ENCODE data around the gene EIF3B. TPM values are rescaled to one million over a fixed set of nuclear protein-coding genes. Genes with fewer than 3 reads are reported as not detected.
A peak's percentile ranks its signal among the peaks of the same experiment; 100 is the strongest.

Gene EIF3B
- total and polyA plus RNA-seq, 4 donors = 27.4 to 98.8 (median 60.8) TPM

DNA sequence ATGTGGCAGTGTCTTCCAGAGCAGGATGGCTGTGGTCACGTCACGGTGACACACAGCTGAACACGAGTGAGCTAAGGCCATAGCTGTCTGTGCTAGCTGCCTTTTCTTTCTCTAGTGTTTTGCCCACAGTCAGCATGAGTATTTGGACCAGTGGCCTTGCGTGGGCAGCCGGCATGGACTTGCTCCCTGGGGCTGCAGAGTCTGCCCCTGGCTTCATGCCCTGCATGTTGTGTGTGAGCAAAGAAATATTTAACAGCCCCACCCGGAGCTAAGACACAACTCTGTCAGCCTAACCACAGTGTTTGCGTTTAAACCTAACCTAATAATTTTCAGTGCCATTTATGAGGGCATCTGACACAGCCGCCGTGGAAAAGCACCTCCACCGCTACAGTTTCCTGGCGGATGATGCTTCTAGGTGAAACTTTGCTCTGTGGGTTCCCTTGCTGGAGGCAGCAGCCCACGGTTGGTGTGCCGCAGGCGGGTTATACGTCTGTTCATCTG lies 63.4 kb downstream of the EIF3B start:
- Histone ChIP-seq H3K36me3 (ENCODE audit: control insufficient read depth in 4 of 4, insufficient read depth in 3 of 4, low read depth in 1 of 4, low read length in 3 of 4) (no peaks in the 10 kb centered on the region), H3K9me3 (ENCODE audit: control insufficient read depth in 4 of 4, low read length in 3 of 4) (no peaks in the 10 kb centered on the region), H3K9ac (ENCODE audit: low read depth in 1 of 2, low read length in 2 of 2) (peak overlapping the region in 1 of 2 donors; percentile 42), H3K4me1 (ENCODE audit: control insufficient read depth in 4 of 4, insufficient read depth in 4 of 4, low read length in 3 of 4) (no peaks in the 10 kb centered on the region), H3K27me3 (ENCODE audit: control insufficient read depth in 4 of 4, insufficient read depth in 4 of 4, low read length in 3 of 4) (no peaks in the 10 kb centered on the region), H3K27ac (ENCODE audit: low read depth in 1 of 2, low read length in 2 of 2) (peak overlapping the region in 1 of 2 donors; percentile 64), H3K4me3 (ENCODE audit: low read depth in 1 of 3, low read length in 3 of 3) (no peak overlapping the region)
- no peak for DNase-seq (ENCODE audit: low spot score)
- TF ChIP-seq HNF4G (IDR thresholded peaks at IDR 0.05) (peak; percentile 9), RXRA (IDR thresholded peaks at IDR 0.05) (peak in 1 of 2 donors; percentile 33), HNF4A (conservative IDR thresholded peaks at IDR 0.05) (peak; percentile 80 to 82), EGR1 (IDR thresholded peaks at IDR 0.05; ENCODE audit: low read depth in 2 of 2) (peak in 1 of 2 donors; percentile 68)
- TF ChIP-seq, protein P1, sequence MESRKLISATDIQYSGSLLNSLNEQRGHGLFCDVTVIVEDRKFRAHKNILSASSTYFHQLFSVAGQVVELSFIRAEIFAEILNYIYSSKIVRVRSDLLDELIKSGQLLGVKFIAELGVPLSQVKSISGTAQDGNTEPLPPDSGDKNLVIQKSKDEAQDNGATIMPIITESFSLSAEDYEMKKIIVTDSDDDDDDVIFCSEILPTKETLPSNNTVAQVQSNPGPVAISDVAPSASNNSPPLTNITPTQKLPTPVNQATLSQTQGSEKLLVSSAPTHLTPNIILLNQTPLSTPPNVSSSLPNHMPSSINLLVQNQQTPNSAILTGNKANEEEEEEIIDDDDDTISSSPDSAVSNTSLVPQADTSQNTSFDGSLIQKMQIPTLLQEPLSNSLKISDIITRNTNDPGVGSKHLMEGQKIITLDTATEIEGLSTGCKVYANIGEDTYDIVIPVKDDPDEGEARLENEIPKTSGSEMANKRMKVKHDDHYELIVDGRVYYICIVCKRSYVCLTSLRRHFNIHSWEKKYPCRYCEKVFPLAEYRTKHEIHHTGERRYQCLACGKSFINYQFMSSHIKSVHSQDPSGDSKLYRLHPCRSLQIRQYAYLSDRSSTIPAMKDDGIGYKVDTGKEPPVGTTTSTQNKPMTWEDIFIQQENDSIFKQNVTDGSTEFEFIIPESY (IDR thresholded peaks at IDR 0.05) = no peak
- WGBS = 47% methylated on average over 15 of the region's 15 CpGs

DNA sequence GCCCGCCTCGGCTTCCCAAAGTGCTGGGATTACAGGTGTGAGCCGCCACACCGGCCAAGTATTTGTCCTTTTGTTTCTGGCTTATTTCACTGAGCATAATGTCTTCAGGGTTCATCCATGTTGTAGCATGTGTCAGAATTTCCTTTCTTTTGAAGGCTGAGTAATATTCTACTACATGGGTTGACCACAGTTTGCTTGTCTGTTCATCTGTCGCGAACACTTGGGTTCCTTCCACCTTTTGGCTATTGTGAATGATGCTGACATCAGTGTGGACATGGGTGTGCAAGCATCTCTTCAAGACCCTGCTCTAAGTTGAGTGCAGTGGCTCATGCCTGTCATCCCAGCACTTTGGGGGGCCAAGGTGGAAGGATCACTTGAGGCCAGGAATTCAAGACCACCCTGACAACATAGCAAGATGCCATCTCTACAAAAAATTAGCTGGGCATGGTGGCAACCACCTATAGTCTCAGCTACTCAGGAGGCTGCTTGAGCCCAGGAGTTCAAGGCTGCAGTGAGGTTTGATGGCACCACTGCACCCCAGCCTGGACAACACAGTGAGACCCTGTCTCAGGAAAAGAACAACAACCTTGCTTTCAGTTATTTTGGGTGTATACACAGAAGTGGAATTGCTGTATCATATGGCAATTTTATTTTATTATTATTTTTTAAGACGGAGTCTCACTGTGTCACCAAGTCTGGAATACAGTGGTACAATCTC lies 65.7 kb downstream of the EIF3B start:
- Histone ChIP-seq H3K27ac (ENCODE audit: low read depth in 1 of 2, low read length in 2 of 2) (no peak overlapping the region), H3K36me3 (ENCODE audit: control insufficient read depth in 4 of 4, insufficient read depth in 3 of 4, low read depth in 1 of 4, low read length in 3 of 4) (no peaks in the 10 kb centered on the region), H3K27me3 (ENCODE audit: control insufficient read depth in 4 of 4, insufficient read depth in 4 of 4, low read length in 3 of 4) (no peaks in the 10 kb centered on the region), H3K9me3 (ENCODE audit: control insufficient read depth in 4 of 4, low read length in 3 of 4) (no peaks in the 10 kb centered on the region), H3K4me1 (ENCODE audit: control insufficient read depth in 4 of 4, insufficient read depth in 4 of 4, low read length in 3 of 4) (no peaks in the 10 kb centered on the region), H3K4me3 (ENCODE audit: low read depth in 1 of 3, low read length in 3 of 3) (no peak overlapping the region), H3K9ac (ENCODE audit: low read depth in 1 of 2, low read length in 2 of 2) (no peak overlapping the region)
- TF ChIP-seq JUND (IDR thresholded peaks at IDR 0.05) = no peak
- TF ChIP-seq NR2F2 (IDR thresholded peaks at IDR 0.05) = no peak
- TF ChIP-seq, protein P2, sequence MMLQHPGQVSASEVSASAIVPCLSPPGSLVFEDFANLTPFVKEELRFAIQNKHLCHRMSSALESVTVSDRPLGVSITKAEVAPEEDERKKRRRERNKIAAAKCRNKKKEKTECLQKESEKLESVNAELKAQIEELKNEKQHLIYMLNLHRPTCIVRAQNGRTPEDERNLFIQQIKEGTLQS (IDR thresholded peaks at IDR 0.05) = no peak
- TF ChIP-seq RXRA (IDR thresholded peaks at IDR 0.05) = no peak
- TF ChIP-seq HNF4A (conservative IDR thresholded peaks at IDR 0.05) = no peak
- no peak for TF ChIP-seq FOXA1 (IDR thresholded peaks at IDR 0.05)
- no peak for TF ChIP-seq SP1 (IDR thresholded peaks at IDR 0.05)
- no peak for TF ChIP-seq GABPA (IDR thresholded peaks at IDR 0.05 in 1 of 2, conservative IDR thresholded peaks at IDR 0.05 in 1 of 2)
- TF ChIP-seq, protein P3, sequence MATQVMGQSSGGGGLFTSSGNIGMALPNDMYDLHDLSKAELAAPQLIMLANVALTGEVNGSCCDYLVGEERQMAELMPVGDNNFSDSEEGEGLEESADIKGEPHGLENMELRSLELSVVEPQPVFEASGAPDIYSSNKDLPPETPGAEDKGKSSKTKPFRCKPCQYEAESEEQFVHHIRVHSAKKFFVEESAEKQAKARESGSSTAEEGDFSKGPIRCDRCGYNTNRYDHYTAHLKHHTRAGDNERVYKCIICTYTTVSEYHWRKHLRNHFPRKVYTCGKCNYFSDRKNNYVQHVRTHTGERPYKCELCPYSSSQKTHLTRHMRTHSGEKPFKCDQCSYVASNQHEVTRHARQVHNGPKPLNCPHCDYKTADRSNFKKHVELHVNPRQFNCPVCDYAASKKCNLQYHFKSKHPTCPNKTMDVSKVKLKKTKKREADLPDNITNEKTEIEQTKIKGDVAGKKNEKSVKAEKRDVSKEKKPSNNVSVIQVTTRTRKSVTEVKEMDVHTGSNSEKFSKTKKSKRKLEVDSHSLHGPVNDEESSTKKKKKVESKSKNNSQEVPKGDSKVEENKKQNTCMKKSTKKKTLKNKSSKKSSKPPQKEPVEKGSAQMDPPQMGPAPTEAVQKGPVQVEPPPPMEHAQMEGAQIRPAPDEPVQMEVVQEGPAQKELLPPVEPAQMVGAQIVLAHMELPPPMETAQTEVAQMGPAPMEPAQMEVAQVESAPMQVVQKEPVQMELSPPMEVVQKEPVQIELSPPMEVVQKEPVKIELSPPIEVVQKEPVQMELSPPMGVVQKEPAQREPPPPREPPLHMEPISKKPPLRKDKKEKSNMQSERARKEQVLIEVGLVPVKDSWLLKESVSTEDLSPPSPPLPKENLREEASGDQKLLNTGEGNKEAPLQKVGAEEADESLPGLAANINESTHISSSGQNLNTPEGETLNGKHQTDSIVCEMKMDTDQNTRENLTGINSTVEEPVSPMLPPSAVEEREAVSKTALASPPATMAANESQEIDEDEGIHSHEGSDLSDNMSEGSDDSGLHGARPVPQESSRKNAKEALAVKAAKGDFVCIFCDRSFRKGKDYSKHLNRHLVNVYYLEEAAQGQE (IDR thresholded peaks at IDR 0.05) = no peak
- TF ChIP-seq TAF1 (conservative IDR thresholded peaks at IDR 0.05) = no peak
- no peak for TF ChIP-seq HNF4G (IDR thresholded peaks at IDR 0.05)
- no peak for TF ChIP-seq RAD21 (IDR thresholded peaks at IDR 0.05)
- TF ChIP-seq YY1 (IDR thresholded peaks at IDR 0.05) = no peak
- TF ChIP-seq, protein P4, sequence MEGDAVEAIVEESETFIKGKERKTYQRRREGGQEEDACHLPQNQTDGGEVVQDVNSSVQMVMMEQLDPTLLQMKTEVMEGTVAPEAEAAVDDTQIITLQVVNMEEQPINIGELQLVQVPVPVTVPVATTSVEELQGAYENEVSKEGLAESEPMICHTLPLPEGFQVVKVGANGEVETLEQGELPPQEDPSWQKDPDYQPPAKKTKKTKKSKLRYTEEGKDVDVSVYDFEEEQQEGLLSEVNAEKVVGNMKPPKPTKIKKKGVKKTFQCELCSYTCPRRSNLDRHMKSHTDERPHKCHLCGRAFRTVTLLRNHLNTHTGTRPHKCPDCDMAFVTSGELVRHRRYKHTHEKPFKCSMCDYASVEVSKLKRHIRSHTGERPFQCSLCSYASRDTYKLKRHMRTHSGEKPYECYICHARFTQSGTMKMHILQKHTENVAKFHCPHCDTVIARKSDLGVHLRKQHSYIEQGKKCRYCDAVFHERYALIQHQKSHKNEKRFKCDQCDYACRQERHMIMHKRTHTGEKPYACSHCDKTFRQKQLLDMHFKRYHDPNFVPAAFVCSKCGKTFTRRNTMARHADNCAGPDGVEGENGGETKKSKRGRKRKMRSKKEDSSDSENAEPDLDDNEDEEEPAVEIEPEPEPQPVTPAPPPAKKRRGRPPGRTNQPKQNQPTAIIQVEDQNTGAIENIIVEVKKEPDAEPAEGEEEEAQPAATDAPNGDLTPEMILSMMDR (IDR thresholded peaks at IDR 0.05; ENCODE audit: low read depth, low read length, missing input control) = no peak
- TF ChIP-seq, protein P1 (IDR thresholded peaks at IDR 0.05) = no peak
- TF ChIP-seq EGR1 (IDR thresholded peaks at IDR 0.05; ENCODE audit: low read depth in 2 of 2) = no peak
- no peak for TF ChIP-seq FOXA2 (IDR thresholded peaks at IDR 0.05)
- TF ChIP-seq, protein P5, sequence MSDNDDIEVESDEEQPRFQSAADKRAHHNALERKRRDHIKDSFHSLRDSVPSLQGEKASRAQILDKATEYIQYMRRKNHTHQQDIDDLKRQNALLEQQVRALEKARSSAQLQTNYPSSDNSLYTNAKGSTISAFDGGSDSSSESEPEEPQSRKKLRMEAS (IDR thresholded peaks at IDR 0.05) = no peak
- DNase-seq (ENCODE audit: low spot score) = no peak
- WGBS = 95% methylated on average over 7 of the region's 7 CpGs

Measured in liver (tissue), 9 donors.